Stomach (tissue), 9 donors: Measurements from ENCODE around the gene ITPRIPL2. TPM values are rescaled to one million over a fixed set of nuclear protein-coding genes. Genes with fewer than 3 reads are reported as not detected.

Source experiments
- DNase-seq, 2 donors: peaks; one replicate each; pipeline versions ENCODE4 v3.0.0 to v3.0.0-alpha.2; 2013 to 2019
- H3K27ac ChIP-seq, 5 donors: fragments of 200-600 bp in 4 of 5; sonication (generic) in 4 of 5; one replicate each; pipeline ENCODE4 v1.5.1; 2013 to 2019; ENCODE audit warnings: mild to moderate bottlenecking in 1 of 5, moderate library complexity in 1 of 5
- H3K27me3 ChIP-seq, 3 donors: fragments of 200-600 bp; sonication (generic); one replicate each; pipeline ENCODE4 v1.5.1; 2017 to 2019; ENCODE audit warnings: mixed run types in 1 of 3
- H3K36me3 ChIP-seq, 4 donors: fragments of 200-600 bp; sonication (generic); 1 replicate in 3 of 4; 2 replicates in 1 of 4; pipeline ENCODE4 v1.5.1; 2016 to 2019
- H3K4me1 ChIP-seq, 4 donors: fragments of 200-600 bp; sonication (generic); one replicate each; pipeline ENCODE4 v1.5.1; 2016 to 2019
- H3K4me3 ChIP-seq, 4 donors: fragments of 200-600 bp; sonication (generic) in 3 of 4; one replicate each; pipeline ENCODE4 v1.5.1; 2016 to 2019; ENCODE audit warnings: mild to moderate bottlenecking in 1 of 4
- H3K9me3 ChIP-seq, 4 donors: fragments of 200-600 bp; sonication (generic); one replicate each; pipeline ENCODE4 v1.5.1; 2016 to 2019
- CTCF ChIP-seq, 7 experiments: fragments of 450-650 bp in 4 of 7; fragments of 200-600 bp in 3 of 7; sonication (generic) in 3 of 7; IDR thresholded peaks; one replicate each; pipeline ENCODE4 v1.5.1; 2016 to 2019; ENCODE audit warnings: antibody characterized with exemption in 7 of 7, control low read depth in 2 of 7, mild to moderate bottlenecking in 1 of 7
- EP300 ChIP-seq: sonication (generic); formaldehyde crosslinking; IDR thresholded peaks from one replicate; pipeline ENCODE4 v1.6.1; 2017; ENCODE audit warnings: antibody characterized with exemption
- POLR2A ChIP-seq, 4 donors: fragments of 450-650 bp; IDR thresholded peaks; one replicate each; pipeline ENCODE4 v1.6.1; 2016; ENCODE audit warnings: antibody characterized with exemption in 4 of 4, control low read depth in 2 of 4, mild to moderate bottlenecking in 1 of 4, moderate library complexity in 1 of 4
- POLR2AphosphoS5 ChIP-seq, 3 donors: sonication (generic); formaldehyde crosslinking; IDR thresholded peaks; one replicate each; pipeline ENCODE4 v1.6.1; 2016; ENCODE audit warnings: antibody characterized with exemption in 3 of 3
- WGBS, 5 donors: extraction: QIAGEN DNeasy Blood & Tissue Kit in 3 of 5; methylation state at CpG; one replicate each; pipeline versions ENCODE4 v1.1.5 to v1.1.7; 2013 to 2018; 5-methylcytosine and 5-hydroxymethylcytosine counted together
- intact Hi-C: fragments of 100-400 bp; cut with DNase I; formaldehyde crosslinking; loops from one replicate; pipeline ENCODE4 v1.15.1; 2023; ENCODE audit warnings: low total_unique reads
- polyA plus RNA-seq, 3 donors: library from polyadenylated mRNA; stranded (reverse); fragments of 200-250 nt; gene quantifications; one replicate each; pipeline ENCODE4 v1.2.3, GENCODE V29; 2013
- total RNA-seq, 5 donors: library from RNA; depleted of rRNA; stranded (reverse); fragments of >200 nt; gene quantifications; one replicate each; pipeline versions ENCODE4 v1.1.0 to v1.2.3, GENCODE V29; 2014 to 2016
- donor health status: healthy with polysubstance abuse.
- donor health status: Bipolar disorder and iron deficiency.
- donor health status: healthy.

Gene ITPRIPL2
- total and polyA plus RNA-seq, 8 donors: 7.6 to 48.7 (median 21.6) TPM

- TF ChIP-seq CTCF (IDR thresholded peaks at IDR 0.05): no peak
- peaks cover 0 to 23% (median 11%) of the 10 kb centered on the region in 4 donors for H3K4me1 ChIP-seq
- no peaks in the 10 kb centered on the region for H3K27me3 ChIP-seq
- no peak overlapping the region for H3K27ac ChIP-seq
- peaks cover 0 to 3% (median 0%) of the 10 kb centered on the region in 4 donors for H3K9me3 ChIP-seq
- no peak overlapping the region for H3K4me3 ChIP-seq
- WGBS, 5 donors: 79 to 89% (median 87%) methylated on average over 5 of the region's 5 CpGs
- no peaks in the 10 kb centered on the region for H3K36me3 ChIP-seq
- no peak for DNase-seq
- intact Hi-C loops: no loop called here
Observed at GRCh38 chr16:19095654-19096053, 18.1 kb upstream of the ITPRIPL2 start.

GRCh38 chr16:19098173-19098572 is 15.6 kb upstream of the ITPRIPL2 start:
- TF ChIP-seq EP300 (no peak), CTCF (IDR thresholded peaks at IDR 0.05) (no peak), POLR2AphosphoS5 (IDR thresholded peaks at IDR 0.05) (no peak), POLR2A (IDR thresholded peaks at IDR 0.05) (no peak)
- H3K36me3 ChIP-seq: no peaks in the 10 kb centered on the region
- H3K4me3 ChIP-seq: no peak overlapping the region
- peaks cover 0 to 3% (median 0%) of the 10 kb centered on the region in 4 donors for H3K9me3 ChIP-seq
- H3K27ac ChIP-seq: no peak overlapping the region
- peaks cover 0 to 21% (median 11%) of the 10 kb centered on the region in 4 donors for H3K4me1 ChIP-seq
- intact Hi-C loops: no loop called here
- no peak for DNase-seq
- no peaks in the 10 kb centered on the region for H3K27me3 ChIP-seq
- WGBS, 5 donors: 72 to 95% (median 85%) methylated on average over 1 of the region's 1 CpG

DNA sequence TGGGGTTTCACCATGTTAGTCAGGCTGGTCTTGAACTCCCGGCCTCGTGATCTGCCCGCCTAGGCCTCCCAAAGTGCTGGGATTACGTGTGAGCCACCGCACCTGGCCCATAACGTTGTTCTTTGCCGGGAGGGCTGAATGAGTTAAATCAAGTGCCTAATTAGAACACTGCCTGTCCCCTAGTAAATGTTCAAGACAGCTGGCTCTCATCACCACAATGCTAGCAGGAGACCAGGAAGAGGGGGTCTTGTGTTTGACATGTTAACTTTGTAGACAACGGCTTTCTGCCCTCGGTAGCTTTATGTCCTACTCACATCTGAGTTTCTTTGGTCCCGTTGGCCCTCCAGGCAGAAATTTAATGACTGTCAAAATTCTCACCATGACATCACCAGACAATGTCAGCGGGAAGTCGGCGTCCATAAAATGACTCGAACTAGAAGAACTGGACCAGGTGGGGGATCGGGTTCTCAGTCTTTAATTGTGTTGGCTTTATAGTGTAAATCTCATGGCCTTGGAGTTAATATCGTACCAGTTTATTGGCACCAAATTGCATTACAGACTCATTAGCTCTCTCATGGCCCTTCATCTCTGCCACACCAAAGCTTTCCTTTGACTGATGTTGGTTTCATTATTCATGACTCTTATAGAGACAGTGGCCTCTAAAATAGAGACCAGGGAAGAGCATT is 11.4 kb upstream of the ITPRIPL2 start:
- Histone ChIP-seq H3K4me1 (peaks cover 0 to 8% (median 0%) of the 10 kb centered on the region in 4 donors), H3K4me3 (no peak overlapping the region), H3K27ac (no peak overlapping the region), H3K9me3 (peaks cover 0 to 3% (median 0%) of the 10 kb centered on the region in 4 donors), H3K27me3 (no peaks in the 10 kb centered on the region), H3K36me3 (no peaks in the 10 kb centered on the region)
- 70 to 87% (median 83%) methylated on average over 16 of the region's 16 CpGs for WGBS, 5 donors
- DNase-seq: no peak
- TF ChIP-seq POLR2A (IDR thresholded peaks at IDR 0.05) (no peak), EP300 (no peak), CTCF (IDR thresholded peaks at IDR 0.05) (no peak), POLR2AphosphoS5 (IDR thresholded peaks at IDR 0.05) (no peak)
- intact Hi-C loops: no loop called here

- Histone ChIP-seq H3K27ac (no peak overlapping the region), H3K27me3 (no peaks in the 10 kb centered on the region), H3K36me3 (no peaks in the 10 kb centered on the region), H3K4me3 (no peak overlapping the region), H3K4me1 (peaks cover 0 to 26% (median 4%) of the 10 kb centered on the region in 4 donors), H3K9me3 (peaks cover 0 to 3% (median 0%) of the 10 kb centered on the region in 4 donors)
- intact Hi-C loops: no loop called here
- 73 to 79% (median 76%) methylated on average over 5 of the region's 5 CpGs for WGBS, 5 donors
- no peak for DNase-seq
- TF ChIP-seq POLR2AphosphoS5 (IDR thresholded peaks at IDR 0.05): no peak
- no peak for TF ChIP-seq POLR2A (IDR thresholded peaks at IDR 0.05)
- TF ChIP-seq CTCF (IDR thresholded peaks at IDR 0.05): no peak
- TF ChIP-seq EP300: no peak
Observed at GRCh38 chr16:19104607-19105006, 9.2 kb upstream of the ITPRIPL2 start.
